HG02852 (cell line): ENCODE results near the gene FARP2.
"Not testable (repeated sequence)": the region's sequence is repeated elsewhere in the genome, so short reads cannot be mapped to it uniquely, and the experiment has no call there.

ENCODE experiments used
- ATAC-seq: cut with Tn5 transposase; IDR thresholded peaks from one replicate; pipeline ENCODE4 v1.9.1; 2021; ENCODE audit warnings: mild to moderate bottlenecking, moderate library complexity; ENCODE audit not compliant: unreplicated experiment

Gene FARP2

GRCh38 chr2:241500016-241500415, 143.9 kb downstream of the FARP2 start:
- ATAC-seq, result no peak

GRCh38 chr2:241500431-241500975, 144.4 kb downstream of the FARP2 start:
- no peak for ATAC-seq

- no peak for ATAC-seq
These were observed 145.0 kb downstream of the FARP2 start for GRCh38 chr2:241501099-241501541.

GRCh38 chr2:241501551-241501950, 145.5 kb downstream of the FARP2 start:
- ATAC-seq, result no peak

GRCh38 chr2:241502281-241502680, 146.2 kb downstream of the FARP2 start:
- ATAC-seq, result no peak

- ATAC-seq, result no peak
These were observed 147.8 kb downstream of the FARP2 start for GRCh38 chr2:241503776-241504392.

GRCh38 chr2:241505086-241505780, 149.1 kb downstream of the FARP2 start:
- no peak for ATAC-seq

- no peak for ATAC-seq
These were observed 149.7 kb downstream of the FARP2 start for GRCh38 chr2:241505781-241506201.

GRCh38 chr2:241506317-241506716, 150.2 kb downstream of the FARP2 start:
- not testable (repeated sequence) for ATAC-seq

GRCh38 chr2:241506793-241507429, 150.8 kb downstream of the FARP2 start:
- no peak for ATAC-seq

- peak; percentile 27 for ATAC-seq
These were observed 151.6 kb downstream of the FARP2 start for GRCh38 chr2:241507430-241508239.

GRCh38 chr2:241508240-241509154, 152.4 kb downstream of the FARP2 start, which contains the start of gene STK25:
Gene STK25 (minus strand): TSS chr2:241508584. CDS start chr2:241508035, 549 bp downstream.
- peak; percentile 91 for ATAC-seq

GRCh38 chr2:241509155-241509784, 153.2 kb downstream of the FARP2 start:
- no peak for ATAC-seq

- ATAC-seq, result no peak
These were observed 155.1 kb downstream of the FARP2 start for GRCh38 chr2:241511091-241511741.

- no peak for ATAC-seq
These were observed 158.5 kb downstream of the FARP2 start for GRCh38 chr2:241514553-241514952.

- peak; percentile 54 for ATAC-seq
These were observed 159.1 kb downstream of the FARP2 start for GRCh38 chr2:241514986-241515737.

GRCh38 chr2:241516520-241516965, 160.5 kb downstream of the FARP2 start:
- no peak for ATAC-seq

- no peak for ATAC-seq
These were observed 161.2 kb downstream of the FARP2 start for GRCh38 chr2:241517297-241517696.
